Measurements from ENCODE around the gene DOCK10. TPM values are rescaled to one million over a fixed set of nuclear protein-coding genes. Genes with fewer than 3 reads are reported as not detected.
A peak's percentile ranks its signal among the peaks of the same experiment; 100 is the strongest.

The DOCK10 gene
- total RNA-seq, 1 donor from 2014 or later: 6.7 TPM

- no peak for ATAC-seq
Measured at GRCh38 chr2:224870341-224870740, 171.9 kb downstream of the DOCK10 start.

GRCh38 chr2:224869601-224870233, 172.6 kb downstream of the DOCK10 start:
- ATAC-seq: no peak

GRCh38 chr2:224865016-224865415, 177.3 kb downstream of the DOCK10 start:
- no peak for ATAC-seq

GRCh38 chr2:224861266-224861665, 181.0 kb downstream of the DOCK10 start:
- ATAC-seq: peak; percentile 56

- peak; percentile 29 for ATAC-seq
Measured at GRCh38 chr2:224860786-224861185, 181.5 kb downstream of the DOCK10 start.

- ATAC-seq: no peak
Measured at GRCh38 chr2:224851811-224852210, 190.5 kb downstream of the DOCK10 start.

GRCh38 chr2:224850081-224850480, 192.2 kb downstream of the DOCK10 start:
- peak; percentile 12 for ATAC-seq

- peak; percentile 77 for ATAC-seq
Measured at GRCh38 chr2:224849264-224849663, 193.0 kb downstream of the DOCK10 start.

GRCh38 chr2:224847961-224848850, 194.1 kb downstream of the DOCK10 start:
- peak; percentile 89 for ATAC-seq

GRCh38 chr2:224847381-224847780, 194.9 kb downstream of the DOCK10 start:
- ATAC-seq: no peak

- no peak for ATAC-seq
Measured at GRCh38 chr2:224846686-224847085, 195.6 kb downstream of the DOCK10 start.

- no peak for ATAC-seq
Measured at GRCh38 chr2:224846161-224846560, 196.1 kb downstream of the DOCK10 start.

- no peak for ATAC-seq
Measured at GRCh38 chr2:224843141-224843540, 199.1 kb downstream of the DOCK10 start.

GRCh38 chr2:224841910-224842309, 200.4 kb downstream of the DOCK10 start:
- no peak for ATAC-seq

GRCh38 chr2:224838335-224838734, 203.9 kb downstream of the DOCK10 start:
- ATAC-seq: no peak

- no peak for ATAC-seq
Measured at GRCh38 chr2:224837558-224837957, 204.7 kb downstream of the DOCK10 start.

- no peak for ATAC-seq
Measured at GRCh38 chr2:224837066-224837465, 205.2 kb downstream of the DOCK10 start.

- ATAC-seq: no peak
Measured at GRCh38 chr2:224836263-224836662, 206.0 kb downstream of the DOCK10 start.

GRCh38 chr2:224835405-224835804, 206.9 kb downstream of the DOCK10 start:
- no peak for ATAC-seq

- no peak for ATAC-seq
Measured at GRCh38 chr2:224833986-224834385, 208.3 kb downstream of the DOCK10 start.

GRCh38 chr2:224832207-224832606, 210.1 kb downstream of the DOCK10 start:
- no peak for ATAC-seq

- no peak for ATAC-seq
Measured at GRCh38 chr2:224831530-224831929, 210.7 kb downstream of the DOCK10 start.

GRCh38 chr2:224820283-224820991, 221.8 kb downstream of the DOCK10 start:
- ATAC-seq: no peak
